A549 (cell line): Measurements from ENCODE around the gene OSBPL6. TPM values are rescaled to one million over a fixed set of nuclear protein-coding genes. Genes with fewer than 3 reads are reported as not detected.

Experiments used
- ATAC-seq, 2 experiments: fragments of 200-7000 bp in 1 of 2; fragments of >200 bp in 1 of 2; cut with Nextera tagmentation in 1 of 2; cut with Tn5 transposase in 1 of 2; 3 replicates each; pipeline versions ENCODE4 v1.8.0 to v1.9.1; 2018 to 2020; ENCODE audit warnings: mild to moderate bottlenecking in 1 of 2, moderate library complexity in 1 of 2
- CTCF ChIA-PET: fragments of 300-600 bp; sonication (Branson Sonifier 250); formaldehyde crosslinking; extraction: SDS; loops from one replicate; lab custom pipeline; 2021; ENCODE audit warnings: antibody characterized with exemption, inconsistent platforms; lab: Yijun Ruan, JAX
- POLR2A ChIA-PET: fragments of 350-600 bp; formaldehyde crosslinking; extraction: SDS; loops from one replicate; lab custom pipeline; 2021; ENCODE audit warnings: antibody characterized with exemption, inconsistent platforms; lab: Yijun Ruan, JAX
- DNase-seq, 2 experiments: peaks; one replicate each; pipeline versions ENCODE4 v3.0.0 to v3.0.0-alpha.2; 2011 to 2016; ENCODE audit warnings: low read depth in 1 of 2, low spot score in 1 of 2
- FAIRE-seq: peaks from 2 replicates; lab custom pipeline; 2011; peaks lifted over from hg19 to GRCh38; lab: Jason Lieb, UNC
- H3K27ac ChIP-seq, 2 experiments: fragments of >200 bp; sonication (Bioruptor Twin); formaldehyde crosslinking; 3 replicates each; pipeline ENCODE4 v1.5.1; 2016 to 2017
- H3K4me1 ChIP-seq: fragments of >200 bp; sonication (Bioruptor Twin); formaldehyde crosslinking; 3 replicates; pipeline ENCODE4 v1.6.1; 2016
- H3K4me2 ChIP-seq: fragments of >200 bp; sonication (Bioruptor Twin); formaldehyde crosslinking; 3 replicates; pipeline ENCODE4 v1.6.1; 2016
- H3K4me3 ChIP-seq: fragments of >200 bp; sonication (Bioruptor Twin); formaldehyde crosslinking; 3 replicates; pipeline ENCODE4 v1.5.1; 2016
- H3K9me3 ChIP-seq: fragments of >200 bp; sonication (Bioruptor Twin); formaldehyde crosslinking; 3 replicates; pipeline ENCODE4 v1.6.1; 2016
- CBX8 ChIP-seq: fragments of 200-600 bp; sonication (generic); IDR thresholded peaks from 2 replicates; pipeline ENCODE4 v1.6.1; 2016
- CEBPB ChIP-seq, 2 experiments: fragments of >200 bp in 1 of 2; sonication (Bioruptor Twin) in 1 of 2; formaldehyde crosslinking in 1 of 2; IDR thresholded peaks; 2 replicates each; pipeline ENCODE4 v1.6.1; 2012 to 2016
- CHD4 ChIP-seq: fragments of 200-600 bp; sonication (generic); IDR thresholded peaks from 2 replicates; pipeline ENCODE4 v1.6.1; 2016; ENCODE audit warnings: antibody characterized with exemption, mild to moderate bottlenecking, borderline replicate concordance
- FOSB ChIP-seq: fragments of 250-450 bp; sonication (Bioruptor Pico); IDR thresholded peaks from 2 replicates; pipeline ENCODE4 v1.5.0; 2020; ENCODE audit warnings: mild to moderate bottlenecking, moderate library complexity
- FOSL2 ChIP-seq, 2 experiments: fragments of 450-650 bp in 1 of 2; fragments of >200 bp in 1 of 2; sonication (Bioruptor Twin) in 1 of 2; formaldehyde crosslinking; IDR thresholded peaks; 2 replicates each; pipeline versions ENCODE4 v1.5.0 to v1.6.1; 2016 to 2020; ENCODE audit warnings: mild to moderate bottlenecking in 1 of 2, moderate library complexity in 1 of 2
- FOXS1 ChIP-seq: fragments of 250-450 bp; sonication (Bioruptor Pico); IDR thresholded peaks from 2 replicates; pipeline ENCODE4 v1.5.0; 2020; ENCODE audit warnings: mild to moderate bottlenecking, moderate library complexity
- GATA3 ChIP-seq: IDR thresholded peaks from 2 replicates; pipeline ENCODE4 v1.6.1; 2012; ENCODE audit warnings: borderline replicate concordance
- HDAC2 ChIP-seq: fragments of 200-600 bp; sonication (generic); IDR thresholded peaks from 2 replicates; pipeline ENCODE4 v1.6.1; 2016
- HEYL ChIP-seq: fragments of 250-450 bp; sonication (Bioruptor Pico); IDR thresholded peaks from 2 replicates; pipeline ENCODE4 v1.8.0; 2021; ENCODE audit warnings: mild to moderate bottlenecking, moderate library complexity
- HOXA7 ChIP-seq: fragments of 250-450 bp; sonication (Bioruptor Pico); IDR thresholded peaks from 2 replicates; pipeline ENCODE4 v1.5.0; 2020; ENCODE audit warnings: mild to moderate bottlenecking, moderate library complexity
- HOXB13 ChIP-seq: fragments of 250-450 bp; sonication (Bioruptor Pico); IDR thresholded peaks from 2 replicates; pipeline ENCODE4 v1.5.0; 2020; ENCODE audit warnings: low read depth, mild to moderate bottlenecking, moderate library complexity
- JUN ChIP-seq, 2 experiments: fragments of >200 bp; sonication (Bioruptor Twin); formaldehyde crosslinking; IDR thresholded peaks; 2 replicates in 1 of 2; 3 replicates in 1 of 2; pipeline ENCODE4 v1.6.1; 2016 to 2017
- MAFK ChIP-seq: fragments of 450-650 bp; IDR thresholded peaks from 2 replicates; pipeline ENCODE4 v1.6.1; 2014; ENCODE audit not compliant: partially characterized antibody
- MAZ ChIP-seq: fragments of 150-350 bp; IDR thresholded peaks from 2 replicates; pipeline ENCODE4 v1.6.1; 2014; ENCODE audit warnings: antibody characterized with exemption, low read depth, low read length, borderline replicate concordance
- MYC ChIP-seq: IDR thresholded peaks from 2 replicates; pipeline ENCODE4 v1.6.1; 2012; ENCODE audit warnings: mild to moderate bottlenecking, inconsistent platforms, low read length, improper control_type of control experiment, borderline replicate concordance
- NFE2L2 ChIP-seq: fragments of 150-350 bp; conservative IDR thresholded peaks from 2 replicates; pipeline ENCODE4 v1.6.1; 2014; ENCODE audit warnings: low read length
- NPAS2 ChIP-seq: fragments of 250-450 bp; sonication (Bioruptor Pico); IDR thresholded peaks from 2 replicates; pipeline ENCODE4 v1.8.0; 2022; ENCODE audit warnings: mild to moderate bottlenecking, moderate library complexity, borderline replicate concordance
- PHF8 ChIP-seq: fragments of 200-600 bp; sonication (generic); IDR thresholded peaks from 2 replicates; pipeline ENCODE4 v1.6.1; 2016; ENCODE audit warnings: low read depth, mild to moderate bottlenecking, antibody characterized with exemption, moderate library complexity, borderline replicate concordance
- POLR2AphosphoS2 ChIP-seq: conservative IDR thresholded peaks from 2 replicates; pipeline ENCODE4 v1.6.1; 2012; ENCODE audit warnings: low read length, improper control_type of control experiment, inconsistent platforms
- RAD21 ChIP-seq, 2 experiments: fragments of >200 bp in 1 of 2; sonication (Bioruptor Twin) in 1 of 2; formaldehyde crosslinking in 1 of 2; IDR thresholded peaks in 1 of 2; conservative IDR thresholded peaks in 1 of 2; 2 replicates in 1 of 2; 3 replicates in 1 of 2; pipeline ENCODE4 v1.6.1; 2012 to 2018; ENCODE audit warnings: inconsistent platforms in 1 of 2
- RARB ChIP-seq: fragments of 250-450 bp; sonication (Bioruptor Pico); IDR thresholded peaks from 2 replicates; pipeline ENCODE4 v1.8.0; 2021; ENCODE audit warnings: mild to moderate bottlenecking, moderate library complexity
- SMC3 ChIP-seq: fragments of >200 bp; sonication (Bioruptor Twin); formaldehyde crosslinking; IDR thresholded peaks from 3 replicates; pipeline ENCODE4 v1.6.1; 2018; ENCODE audit warnings: inconsistent platforms
- TP53 ChIP-seq: fragments of 250-450 bp; sonication (Bioruptor Pico); IDR thresholded peaks from 2 replicates; pipeline ENCODE4 v1.5.0; 2021; ENCODE audit warnings: mild to moderate bottlenecking, moderate library complexity
- WGBS: methylation state at CpG from one replicate; pipeline ENCODE4 v1.1.6; 2017; ENCODE audit errors: missing lambda C conversion rate; 5-methylcytosine and 5-hydroxymethylcytosine counted together
- polyA plus RNA-seq, 4 experiments: library from polyadenylated mRNA; depleted of rRNA in 3 of 4; stranded (reverse); fragments of >200 nt; fragmentation: RNase III in 1 of 4; extraction: RNeasy Plus Mini Kit Qiagen cat#74134 plus additional on column Dnase treatment in 1 of 4; gene quantifications; 2 replicates in 3 of 4; 3 replicates in 1 of 4; pipeline ENCODE4 v1.2.3, GENCODE V29; 2011 to 2017
- TF ChIP-seq, protein P1 (sequence below): fragments of >200 bp; sonication (Bioruptor Twin); formaldehyde crosslinking; IDR thresholded peaks from 3 replicates; pipeline ENCODE4 v1.5.1; 2016
- TF ChIP-seq, protein P2 (sequence below): fragments of 250-450 bp; sonication (Bioruptor Pico); IDR thresholded peaks from 2 replicates; pipeline ENCODE4 v1.5.0; 2021; ENCODE audit warnings: mild to moderate bottlenecking, moderate library complexity, borderline replicate concordance
- TF ChIP-seq, protein P3 (sequence below): fragments of 250-450 bp; sonication (Bioruptor Pico); IDR thresholded peaks from 2 replicates; pipeline ENCODE4 v1.5.0; 2020; ENCODE audit warnings: low read depth, mild to moderate bottlenecking, moderate library complexity

The OSBPL6 gene
- polyA plus RNA-seq, 2 of the 4 experiments (the other 2 are of a cell fraction), result 2.9 to 8.2 TPM

DNA sequence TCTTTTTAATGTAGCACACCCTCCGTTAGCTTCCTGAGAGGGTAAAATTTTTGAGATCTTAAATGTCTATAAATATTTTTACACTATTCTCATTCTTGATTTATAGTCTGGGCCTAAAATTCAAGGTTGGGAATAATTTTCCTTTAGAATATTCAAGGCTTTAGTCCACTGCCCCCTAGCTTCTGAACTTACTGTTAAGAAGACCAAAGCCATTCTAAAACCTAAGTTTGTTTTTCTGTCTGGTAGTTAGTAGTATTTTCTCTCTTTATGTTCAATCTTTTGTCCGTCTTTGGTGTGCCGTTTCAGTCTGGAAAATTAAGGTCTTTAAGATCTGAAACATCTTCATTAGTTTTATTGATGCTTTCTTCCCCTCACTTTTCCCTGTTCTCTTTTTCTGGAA, 14.5 kb downstream of the OSBPL6 start:
- no peaks in the 10 kb centered on the region for H3K9me3 ChIP-seq
- DNase-seq, result peak in 1 of 2 experiments; percentile 25
- no peak for TF ChIP-seq CEBPB (IDR thresholded peaks at IDR 0.05)
- no peak for TF ChIP-seq HEYL (CRISPR knock-in tag)
- TF ChIP-seq MAZ, result no peak
- TF ChIP-seq RAD21 (conservative IDR thresholded peaks at IDR 0.05 in 1 of 2, IDR thresholded peaks at IDR 0.05 in 1 of 2), result peak in 1 of 2 experiments; percentile 29; a peak in 1 of 5 replicates
- TF ChIP-seq, protein P1, sequence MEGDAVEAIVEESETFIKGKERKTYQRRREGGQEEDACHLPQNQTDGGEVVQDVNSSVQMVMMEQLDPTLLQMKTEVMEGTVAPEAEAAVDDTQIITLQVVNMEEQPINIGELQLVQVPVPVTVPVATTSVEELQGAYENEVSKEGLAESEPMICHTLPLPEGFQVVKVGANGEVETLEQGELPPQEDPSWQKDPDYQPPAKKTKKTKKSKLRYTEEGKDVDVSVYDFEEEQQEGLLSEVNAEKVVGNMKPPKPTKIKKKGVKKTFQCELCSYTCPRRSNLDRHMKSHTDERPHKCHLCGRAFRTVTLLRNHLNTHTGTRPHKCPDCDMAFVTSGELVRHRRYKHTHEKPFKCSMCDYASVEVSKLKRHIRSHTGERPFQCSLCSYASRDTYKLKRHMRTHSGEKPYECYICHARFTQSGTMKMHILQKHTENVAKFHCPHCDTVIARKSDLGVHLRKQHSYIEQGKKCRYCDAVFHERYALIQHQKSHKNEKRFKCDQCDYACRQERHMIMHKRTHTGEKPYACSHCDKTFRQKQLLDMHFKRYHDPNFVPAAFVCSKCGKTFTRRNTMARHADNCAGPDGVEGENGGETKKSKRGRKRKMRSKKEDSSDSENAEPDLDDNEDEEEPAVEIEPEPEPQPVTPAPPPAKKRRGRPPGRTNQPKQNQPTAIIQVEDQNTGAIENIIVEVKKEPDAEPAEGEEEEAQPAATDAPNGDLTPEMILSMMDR, result peak; percentile 28; the same call in 2 of the 3 replicates
- no peak for TF ChIP-seq NFE2L2
- POLR2A ChIA-PET, result interaction anchor here (1.3 kb wide), 1 partner anchor 14 kb away, joined by 4 read pairs; no protein-coding TSS in a partner anchor
- CTCF ChIA-PET, result interaction anchor here (1.1 to 1.5 kb wide), 2 partner anchors 9 to 206 kb away, joined by 4 to 6 read pairs; no protein-coding TSS in a partner anchor
- no peak overlapping the region for H3K4me3 ChIP-seq
- WGBS, result 68% methylated on average over 3 of the region's 3 CpGs
- H3K4me2 ChIP-seq, result no peak overlapping the region
- ATAC-seq, result no peak
- no peak for FAIRE-seq
- no peak overlapping the region for H3K27ac ChIP-seq
- no peaks in the 10 kb centered on the region for H3K4me1 ChIP-seq

DNA sequence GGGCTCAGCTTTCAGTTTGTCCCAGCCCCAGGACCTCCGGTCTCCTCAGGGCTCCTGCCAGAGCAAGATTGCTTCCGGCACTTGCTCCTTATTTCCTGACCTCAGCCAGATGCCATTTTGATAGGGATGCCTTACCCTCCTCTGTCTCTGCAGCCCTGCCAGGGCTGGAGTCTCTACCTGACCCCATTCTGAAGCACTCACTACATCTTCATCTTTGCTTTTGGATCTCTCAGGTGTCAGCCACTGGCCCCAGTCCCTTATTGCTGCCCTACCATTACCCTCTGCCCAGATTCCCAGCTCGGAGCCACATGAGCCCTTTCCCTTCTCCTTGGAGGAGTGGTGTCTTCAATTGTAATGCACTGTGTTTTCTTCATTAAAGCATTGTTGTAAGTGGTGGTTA, 17.1 kb downstream of the OSBPL6 start:
- FAIRE-seq, result no peak
- H3K4me3 ChIP-seq, result no peak overlapping the region
- CTCF ChIA-PET, result interaction anchor here (1.7 kb wide), 1 partner anchor 14 kb away, joined by 5 read pairs; no protein-coding TSS in a partner anchor
- no peak for ATAC-seq
- WGBS, result 87% methylated on average over 3 of the region's 3 CpGs
- H3K9me3 ChIP-seq, result no peaks in the 10 kb centered on the region
- TF ChIP-seq PHF8 (no peak), TP53 (CRISPR knock-in tag) (no peak), HDAC2 (no peak), MYC (no peak), RARB (no peak), FOSL2 (IDR thresholded peaks at IDR 0.05) (no peak), FOSL2 (CRISPR knock-in tag; IDR thresholded peaks at IDR 0.05) (no peak), POLR2AphosphoS2 (no peak), RAD21 (conservative IDR thresholded peaks at IDR 0.05 in 1 of 2, IDR thresholded peaks at IDR 0.05 in 1 of 2) (no peak), FOSB (CRISPR knock-in tag) (no peak)
- TF ChIP-seq, all 56 proteins: peak for 0
- POLR2A ChIA-PET, result no interaction called here
- Histone ChIP-seq H3K4me2 (no peak overlapping the region), H3K27ac (no peak overlapping the region), H3K4me1 (no peaks in the 10 kb centered on the region)
- no peak for DNase-seq

DNA sequence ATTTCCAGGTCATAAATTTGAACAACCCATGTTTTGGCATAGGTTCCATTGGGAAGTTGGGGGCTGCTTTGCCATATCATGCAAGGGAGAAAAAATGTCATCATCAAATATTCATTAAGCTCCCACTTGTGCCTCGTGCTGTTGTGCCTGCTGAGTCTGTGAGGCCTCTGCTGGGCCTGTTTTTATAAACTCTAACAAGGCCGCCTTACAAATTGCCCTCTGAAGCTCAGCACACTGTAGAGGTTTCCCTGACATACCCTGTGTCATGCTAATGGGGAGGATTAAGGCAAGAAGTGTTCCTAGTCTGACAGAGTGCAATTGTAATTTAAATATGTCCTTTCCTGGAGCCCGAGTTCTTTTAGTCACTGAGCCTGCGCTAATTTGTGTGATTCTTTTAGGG, 17.6 kb downstream of the OSBPL6 start:
- Histone ChIP-seq H3K4me1 (no peaks in the 10 kb centered on the region), H3K4me2 (no peak overlapping the region), H3K4me3 (no peak overlapping the region), H3K9me3 (no peaks in the 10 kb centered on the region), H3K27ac (no peak overlapping the region)
- 65% methylated on average over 4 of the region's 4 CpGs for WGBS
- DNase-seq, result no peak
- no peak for FAIRE-seq
- POLR2A ChIA-PET, result no interaction called here
- CTCF ChIA-PET, result interaction anchor here (1.7 kb wide), 1 partner anchor 13 kb away, joined by 5 read pairs; no protein-coding TSS in a partner anchor
- ATAC-seq, result no peak
- TF ChIP-seq MAFK, result no peak
- TF ChIP-seq, protein P2, sequence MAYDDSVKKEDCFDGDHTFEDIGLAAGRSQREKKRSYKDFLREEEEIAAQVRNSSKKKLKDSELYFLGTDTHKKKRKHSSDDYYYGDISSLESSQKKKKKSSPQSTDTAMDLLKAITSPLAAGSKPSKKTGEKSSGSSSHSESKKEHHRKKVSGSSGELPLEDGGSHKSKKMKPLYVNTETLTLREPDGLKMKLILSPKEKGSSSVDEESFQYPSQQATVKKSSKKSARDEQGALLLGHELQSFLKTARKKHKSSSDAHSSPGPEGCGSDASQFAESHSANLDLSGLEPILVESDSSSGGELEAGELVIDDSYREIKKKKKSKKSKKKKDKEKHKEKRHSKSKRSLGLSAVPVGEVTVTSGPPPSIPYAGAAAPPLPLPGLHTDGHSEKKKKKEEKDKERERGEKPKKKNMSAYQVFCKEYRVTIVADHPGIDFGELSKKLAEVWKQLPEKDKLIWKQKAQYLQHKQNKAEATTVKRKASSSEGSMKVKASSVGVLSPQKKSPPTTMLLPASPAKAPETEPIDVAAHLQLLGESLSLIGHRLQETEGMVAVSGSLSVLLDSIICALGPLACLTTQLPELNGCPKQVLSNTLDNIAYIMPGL (CRISPR knock-in tag), result no peak
- no peak for TF ChIP-seq GATA3
- no peak for TF ChIP-seq MYC
- TF ChIP-seq HOXA7 (CRISPR knock-in tag), result no peak
- TF ChIP-seq CBX8, result no peak
- TF ChIP-seq NPAS2 (CRISPR knock-in tag), result no peak
- no peak for TF ChIP-seq CHD4
- TF ChIP-seq FOXS1 (CRISPR knock-in tag), result no peak
- no peak for TF ChIP-seq HOXB13 (CRISPR knock-in tag)
- no peak for TF ChIP-seq HEYL (CRISPR knock-in tag)
- TF ChIP-seq, protein P3, sequence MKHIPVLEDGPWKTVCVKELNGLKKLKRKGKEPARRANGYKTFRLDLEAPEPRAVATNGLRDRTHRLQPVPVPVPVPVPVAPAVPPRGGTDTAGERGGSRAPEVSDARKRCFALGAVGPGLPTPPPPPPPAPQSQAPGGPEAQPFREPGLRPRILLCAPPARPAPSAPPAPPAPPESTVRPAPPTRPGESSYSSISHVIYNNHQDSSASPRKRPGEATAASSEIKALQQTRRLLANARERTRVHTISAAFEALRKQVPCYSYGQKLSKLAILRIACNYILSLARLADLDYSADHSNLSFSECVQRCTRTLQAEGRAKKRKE, result no peak
- TF ChIP-seq SMC3, result no peak
- TF ChIP-seq JUN (IDR thresholded peaks at IDR 0.05), result no peak
